Skeletal muscle satellite cell (primary cell): ENCODE measurements around the gene CTNNA2.

Source experiments
- H3K27me3 ChIP-seq: 2 replicates; pipeline ENCODE4 v1.7.0; 2013; ENCODE audit warnings: low read length; ENCODE audit not compliant: control insufficient read depth, insufficient read depth
- H3K36me3 ChIP-seq: 2 replicates; pipeline ENCODE4 v1.7.0; 2013; ENCODE audit warnings: mild to moderate bottlenecking, control low read depth, low read length; ENCODE audit not compliant: insufficient read depth
- H3K4me1 ChIP-seq: 2 replicates; pipeline ENCODE4 v1.7.0; 2013; ENCODE audit warnings: low read length; ENCODE audit not compliant: control insufficient read depth, insufficient read depth
- H3K4me2 ChIP-seq: 2 replicates; pipeline ENCODE4 v1.7.0; 2013; ENCODE audit warnings: mild to moderate bottlenecking, low read length
- H3K4me3 ChIP-seq: 2 replicates; pipeline ENCODE4 v1.7.0; 2013; ENCODE audit warnings: low read length
- H3K9ac ChIP-seq: 2 replicates; pipeline ENCODE4 v1.7.0; 2013; ENCODE audit warnings: mild to moderate bottlenecking, low read depth, low read length, moderate library complexity
- H3K9me3 ChIP-seq: replicated peaks from 2 replicates; pipeline ENCODE4 v1.7.0; 2013; ENCODE audit warnings: mild to moderate bottlenecking, control low read depth, low read length

The CTNNA2 gene

DNA sequence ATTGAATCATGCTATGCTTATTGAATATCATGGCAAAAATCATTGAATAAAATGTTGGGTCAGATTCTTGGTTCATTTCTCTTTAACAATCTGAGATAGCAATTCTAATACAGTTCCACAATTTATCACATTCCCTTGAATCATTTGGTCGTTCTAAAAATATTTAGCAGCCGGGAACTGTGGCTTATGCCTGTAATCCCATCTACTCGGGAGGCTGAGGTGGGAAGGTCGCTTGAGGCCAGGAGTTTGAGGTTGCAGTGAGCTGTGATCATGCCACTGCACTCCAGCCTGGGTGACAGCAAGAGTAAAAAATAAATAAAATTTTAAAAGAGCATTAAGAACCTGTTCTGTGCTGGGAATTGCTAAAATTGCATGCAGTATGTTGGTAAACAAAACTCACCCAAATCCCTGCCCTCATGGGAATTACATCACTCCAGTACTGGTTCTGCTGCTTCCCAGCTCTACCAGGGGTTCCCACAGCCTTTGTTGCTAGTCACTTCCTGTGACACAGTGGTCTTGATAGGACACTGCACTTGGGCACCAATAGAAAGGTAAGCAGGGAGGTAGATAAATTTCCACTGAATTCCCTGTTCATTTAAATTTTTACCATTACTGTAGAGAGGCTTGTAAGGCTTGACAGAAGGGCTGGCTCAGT, 200.4 kb downstream of the CTNNA2 start:
- Histone ChIP-seq H3K4me2 (no peak overlapping the region), H3K27me3 (no peaks in the 10 kb centered on the region), H3K4me1 (peaks cover 17% of the 10 kb centered on the region), H3K4me3 (no peak overlapping the region), H3K9ac (no peak overlapping the region), H3K9me3 (no peaks in the 10 kb centered on the region), H3K36me3 (no peaks in the 10 kb centered on the region)

DNA sequence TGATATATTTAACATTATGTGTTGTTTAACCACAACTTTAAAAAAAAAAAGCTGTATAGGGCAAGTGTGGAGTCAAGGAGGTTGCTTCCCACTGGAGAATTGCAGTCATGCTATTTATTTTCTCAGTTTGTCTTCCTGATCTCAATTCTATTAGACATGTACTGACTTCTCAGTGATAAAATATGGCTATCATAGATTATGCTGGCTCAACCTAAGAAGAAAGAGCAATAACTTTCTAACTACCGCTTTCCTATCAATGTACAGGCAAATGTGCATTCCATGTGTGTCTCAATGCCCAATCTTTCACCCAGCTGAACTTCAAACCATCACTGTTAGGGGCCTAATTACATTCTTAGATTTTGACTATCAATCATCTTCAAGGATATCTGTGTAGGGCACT, 201.4 kb downstream of the CTNNA2 start:
- H3K9me3 ChIP-seq = no peaks in the 10 kb centered on the region
- no peak overlapping the region for H3K9ac ChIP-seq
- H3K4me3 ChIP-seq = no peak overlapping the region
- H3K36me3 ChIP-seq = no peaks in the 10 kb centered on the region
- H3K4me1 ChIP-seq = peaks cover 17% of the 10 kb centered on the region
- no peak overlapping the region for H3K4me2 ChIP-seq
- H3K27me3 ChIP-seq = no peaks in the 10 kb centered on the region

- Histone ChIP-seq H3K4me2 (no peak overlapping the region), H3K4me1 (peaks cover 17% of the 10 kb centered on the region), H3K36me3 (no peaks in the 10 kb centered on the region), H3K9me3 (no peaks in the 10 kb centered on the region), H3K4me3 (no peak overlapping the region), H3K9ac (no peak overlapping the region), H3K27me3 (no peaks in the 10 kb centered on the region)
These were observed 202.5 kb downstream of the CTNNA2 start for GRCh38 chr2:79715338-79715737.

DNA sequence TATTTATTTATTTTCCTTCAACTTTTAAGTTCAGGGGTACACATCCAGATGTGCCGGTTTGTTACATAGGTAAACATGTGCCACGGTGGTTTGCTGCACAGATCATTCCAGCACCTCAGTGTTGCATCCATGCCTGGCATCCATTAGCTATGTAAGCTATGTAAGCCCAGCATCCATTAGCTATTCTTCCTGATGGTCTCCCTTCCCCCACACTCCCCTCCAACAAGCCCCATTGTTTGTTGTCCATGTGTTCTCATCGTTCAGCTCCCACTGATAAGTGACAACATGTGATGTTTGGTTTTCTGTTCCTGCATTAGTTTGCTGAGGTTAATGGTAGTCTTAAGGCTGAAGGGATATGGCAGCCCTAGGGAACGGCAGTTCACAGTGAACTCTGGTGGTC, 203.4 kb downstream of the CTNNA2 start:
- Histone ChIP-seq H3K27me3 (no peaks in the 10 kb centered on the region), H3K36me3 (no peaks in the 10 kb centered on the region), H3K4me1 (peaks cover 21% of the 10 kb centered on the region)

GRCh38 chr2:79717364-79718007, 204.6 kb downstream of the CTNNA2 start:
- peak overlapping the region; percentile 16 for H3K4me3 ChIP-seq
- H3K4me1 ChIP-seq = peaks cover 32% of the 10 kb centered on the region
- H3K27me3 ChIP-seq = no peaks in the 10 kb centered on the region
- no peaks in the 10 kb centered on the region for H3K36me3 ChIP-seq
- H3K9me3 ChIP-seq = no peaks in the 10 kb centered on the region
- H3K9ac ChIP-seq = peak overlapping the region; percentile 24
- H3K4me2 ChIP-seq = peak overlapping the region; percentile 31

More for the DNA sequence above, 203.4 kb downstream of the CTNNA2 start:
- Histone ChIP-seq H3K9me3 (no peaks in the 10 kb centered on the region), H3K4me3 (no peak overlapping the region), H3K9ac (peak overlapping the region; percentile 32), H3K4me2 (no peak overlapping the region)

GRCh38 chr2:79721061-79721460, 208.2 kb downstream of the CTNNA2 start:
- H3K4me2 ChIP-seq = no peak overlapping the region
- H3K9me3 ChIP-seq = no peaks in the 10 kb centered on the region
- no peaks in the 10 kb centered on the region for H3K27me3 ChIP-seq
- no peak overlapping the region for H3K4me3 ChIP-seq
- H3K9ac ChIP-seq = no peak overlapping the region
- H3K36me3 ChIP-seq = no peaks in the 10 kb centered on the region
- peaks cover 49% of the 10 kb centered on the region for H3K4me1 ChIP-seq

DNA sequence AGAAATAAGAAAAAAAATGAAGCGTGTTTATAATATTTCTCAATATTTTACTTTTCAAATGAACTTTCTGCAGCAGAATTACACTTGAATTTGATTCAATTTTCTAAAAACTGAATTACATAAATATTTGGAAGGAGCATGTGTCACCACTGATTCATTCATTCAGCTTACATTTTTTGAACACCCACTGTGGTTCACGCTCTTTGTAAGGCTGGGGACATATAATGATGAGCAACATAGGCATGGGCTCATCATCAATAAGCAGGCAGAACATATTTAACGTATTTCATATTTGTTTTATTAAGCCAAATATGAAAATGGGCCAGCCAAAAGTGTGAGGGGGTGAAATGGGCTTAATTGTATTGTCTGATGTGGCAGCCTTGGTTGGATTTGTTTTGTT, 209.1 kb downstream of the CTNNA2 start:
- no peaks in the 10 kb centered on the region for H3K9me3 ChIP-seq
- H3K4me1 ChIP-seq = peaks cover 41% of the 10 kb centered on the region
- H3K9ac ChIP-seq = peak overlapping the region; percentile 51
- H3K27me3 ChIP-seq = no peaks in the 10 kb centered on the region
- no peak overlapping the region for H3K4me3 ChIP-seq
- H3K36me3 ChIP-seq = no peaks in the 10 kb centered on the region
- H3K4me2 ChIP-seq = peak overlapping the region; percentile 56

GRCh38 chr2:79723830-79724229, 211.0 kb downstream of the CTNNA2 start:
- Histone ChIP-seq H3K9ac (peak overlapping the region; percentile 56), H3K4me2 (peak overlapping the region; percentile 44)

DNA sequence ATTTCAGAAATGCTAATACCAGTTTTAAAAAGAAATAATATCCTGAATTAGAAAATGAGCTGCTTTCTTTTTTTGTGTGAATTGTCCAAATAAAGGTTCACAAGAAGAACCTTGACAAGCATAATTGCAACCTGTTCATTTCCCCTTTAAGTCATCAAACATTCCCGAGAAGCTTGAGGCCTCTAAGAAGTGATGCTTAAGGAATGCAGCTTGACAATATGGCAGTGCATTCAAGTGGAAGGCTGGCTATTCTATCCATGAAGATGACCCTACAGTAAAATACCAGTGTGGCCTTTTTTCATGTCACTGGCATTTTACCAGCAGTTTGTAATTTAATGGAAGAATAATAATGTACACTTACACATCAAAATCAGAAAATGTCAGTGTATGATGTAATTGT, 216.7 kb downstream of the CTNNA2 start:
- Histone ChIP-seq H3K4me3 (no peak overlapping the region), H3K9me3 (no peaks in the 10 kb centered on the region), H3K4me1 (no peaks in the 10 kb centered on the region), H3K36me3 (no peaks in the 10 kb centered on the region), H3K4me2 (no peak overlapping the region), H3K9ac (no peak overlapping the region), H3K27me3 (no peaks in the 10 kb centered on the region)

More at GRCh38 chr2:79723830-79724229, 211.0 kb downstream of the CTNNA2 start:
- H3K9me3 ChIP-seq = no peaks in the 10 kb centered on the region
- H3K4me1 ChIP-seq = peaks cover 31% of the 10 kb centered on the region
- peak overlapping the region; percentile 13 for H3K4me3 ChIP-seq
- H3K27me3 ChIP-seq = no peaks in the 10 kb centered on the region
- no peaks in the 10 kb centered on the region for H3K36me3 ChIP-seq

DNA sequence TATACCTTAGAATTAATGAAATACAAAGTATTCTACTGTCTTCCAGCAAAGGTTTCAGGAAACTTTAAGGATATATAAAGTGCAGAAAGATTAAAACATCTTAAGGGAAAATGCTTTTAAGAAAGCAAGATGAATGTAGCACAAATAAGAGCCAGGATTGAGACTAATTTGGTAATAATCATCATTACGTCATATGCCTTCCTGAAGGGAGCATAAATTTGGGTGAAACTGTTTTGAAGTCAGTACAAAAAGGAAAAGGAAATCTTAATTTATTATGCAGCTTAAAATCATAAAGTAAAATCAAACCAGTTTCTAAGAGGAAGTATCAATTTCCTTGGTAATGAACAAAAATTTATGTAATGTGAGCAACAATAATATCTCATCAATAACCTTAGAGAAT, 221.7 kb downstream of the CTNNA2 start:
- H3K27me3 ChIP-seq = no peaks in the 10 kb centered on the region
- H3K9ac ChIP-seq = no peak overlapping the region
- no peaks in the 10 kb centered on the region for H3K4me1 ChIP-seq
- H3K36me3 ChIP-seq = no peaks in the 10 kb centered on the region
- H3K4me3 ChIP-seq = no peak overlapping the region
- H3K9me3 ChIP-seq = no peaks in the 10 kb centered on the region
- H3K4me2 ChIP-seq = no peak overlapping the region

DNA sequence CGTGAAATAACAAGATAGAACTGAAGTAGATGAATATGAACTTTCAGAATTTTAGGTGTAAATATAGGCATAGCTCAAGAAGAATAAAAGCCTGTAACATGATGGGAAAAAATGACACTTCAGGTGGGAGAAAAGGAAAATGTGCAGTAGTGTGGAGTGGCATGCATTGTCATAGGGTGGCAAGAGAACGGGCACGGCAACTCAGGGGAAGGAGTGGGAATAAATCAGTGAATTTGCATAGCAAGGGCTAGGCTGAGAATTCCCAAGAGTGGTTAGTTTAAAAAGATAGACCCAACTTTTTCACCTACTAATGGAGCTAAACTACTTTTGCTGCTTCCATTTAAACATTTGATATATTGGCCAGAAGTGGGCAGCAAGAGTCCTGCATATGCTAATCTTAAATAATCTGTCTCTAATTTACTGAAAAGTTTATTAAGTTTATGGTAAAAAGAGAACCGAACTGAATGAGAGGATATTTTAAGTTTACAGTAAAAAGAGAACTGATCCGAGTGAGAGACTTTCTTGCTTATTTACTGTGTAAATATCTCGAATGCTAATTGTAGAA, 228.1 kb downstream of the CTNNA2 start:
- no peak overlapping the region for H3K9ac ChIP-seq
- no peaks in the 10 kb centered on the region for H3K4me1 ChIP-seq
- no peak overlapping the region for H3K4me3 ChIP-seq
- no peaks in the 10 kb centered on the region for H3K36me3 ChIP-seq
- H3K4me2 ChIP-seq = no peak overlapping the region
- H3K27me3 ChIP-seq = no peaks in the 10 kb centered on the region
- no peaks in the 10 kb centered on the region for H3K9me3 ChIP-seq

GRCh38 chr2:79750321-79750720, 237.5 kb downstream of the CTNNA2 start:
- Histone ChIP-seq H3K4me1 (no peaks in the 10 kb centered on the region), H3K9ac (no peak overlapping the region), H3K36me3 (no peaks in the 10 kb centered on the region), H3K4me3 (no peak overlapping the region), H3K27me3 (no peaks in the 10 kb centered on the region), H3K9me3 (no peaks in the 10 kb centered on the region), H3K4me2 (no peak overlapping the region)
